Thyroid gland (tissue), 4 donors: ENCODE data around the gene PLXNC1.

Experiments
- POLR2A ChIP-seq, 2 donors: fragments of 450-650 bp; IDR thresholded peaks; one replicate each; pipeline ENCODE4 v1.6.1; 2017; ENCODE audit warnings: antibody characterized with exemption in 2 of 2, mild to moderate bottlenecking in 2 of 2, moderate library complexity in 1 of 2
- TF ChIP-seq, protein P1 (sequence below), 6 experiments: fragments of 200-600 bp in 3 of 6; fragments of 450-650 bp in 3 of 6; sonication (generic) in 3 of 6; IDR thresholded peaks; one replicate each; pipeline ENCODE4 v1.5.1; 2016 to 2019; ENCODE audit warnings: antibody characterized with exemption in 6 of 6, mild to moderate bottlenecking in 2 of 6, inconsistent platforms in 1 of 6, moderate library complexity in 1 of 6

DNA sequence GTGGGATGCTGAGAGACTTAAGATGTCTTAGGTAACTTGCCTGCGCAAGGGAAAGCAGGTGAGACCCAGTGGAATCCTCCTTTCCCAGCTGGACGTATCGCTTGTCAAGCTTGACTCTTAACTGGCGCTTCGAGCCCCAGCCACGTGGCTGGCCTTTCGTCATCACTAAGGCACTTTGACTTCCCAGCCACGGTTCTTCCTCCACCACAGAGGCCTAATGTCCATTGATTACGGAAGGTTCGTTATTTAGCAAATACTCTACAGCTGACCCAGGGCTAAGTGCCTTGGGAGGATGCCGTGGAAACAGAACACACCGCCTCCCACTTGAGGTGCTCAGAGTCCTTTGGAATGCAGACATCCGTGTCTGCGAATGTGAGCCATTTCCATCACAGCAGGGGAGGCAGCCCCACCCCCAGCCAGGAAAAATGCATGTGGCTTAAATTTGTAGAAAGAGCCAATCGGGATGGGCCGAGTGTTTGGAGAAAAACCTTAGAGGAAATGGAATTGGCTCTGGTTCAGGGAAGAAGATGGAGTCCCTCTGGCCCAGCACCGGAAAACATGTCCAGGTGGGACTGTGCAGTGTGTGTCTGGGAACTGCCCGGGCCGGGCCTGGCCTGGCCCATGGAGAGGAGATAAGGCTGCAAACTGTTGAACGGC lies 115.7 kb downstream of the PLXNC1 start:
- TF ChIP-seq, protein P1, sequence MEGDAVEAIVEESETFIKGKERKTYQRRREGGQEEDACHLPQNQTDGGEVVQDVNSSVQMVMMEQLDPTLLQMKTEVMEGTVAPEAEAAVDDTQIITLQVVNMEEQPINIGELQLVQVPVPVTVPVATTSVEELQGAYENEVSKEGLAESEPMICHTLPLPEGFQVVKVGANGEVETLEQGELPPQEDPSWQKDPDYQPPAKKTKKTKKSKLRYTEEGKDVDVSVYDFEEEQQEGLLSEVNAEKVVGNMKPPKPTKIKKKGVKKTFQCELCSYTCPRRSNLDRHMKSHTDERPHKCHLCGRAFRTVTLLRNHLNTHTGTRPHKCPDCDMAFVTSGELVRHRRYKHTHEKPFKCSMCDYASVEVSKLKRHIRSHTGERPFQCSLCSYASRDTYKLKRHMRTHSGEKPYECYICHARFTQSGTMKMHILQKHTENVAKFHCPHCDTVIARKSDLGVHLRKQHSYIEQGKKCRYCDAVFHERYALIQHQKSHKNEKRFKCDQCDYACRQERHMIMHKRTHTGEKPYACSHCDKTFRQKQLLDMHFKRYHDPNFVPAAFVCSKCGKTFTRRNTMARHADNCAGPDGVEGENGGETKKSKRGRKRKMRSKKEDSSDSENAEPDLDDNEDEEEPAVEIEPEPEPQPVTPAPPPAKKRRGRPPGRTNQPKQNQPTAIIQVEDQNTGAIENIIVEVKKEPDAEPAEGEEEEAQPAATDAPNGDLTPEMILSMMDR (IDR thresholded peaks at IDR 0.05), result no peak
- TF ChIP-seq POLR2A (IDR thresholded peaks at IDR 0.05), result peak in 1 of 2 donors; percentile 47
